ENCODE results near the gene ARHGAP15. TPM values are rescaled to one million over a fixed set of nuclear protein-coding genes. Genes with fewer than 3 reads are reported as not detected.

The ARHGAP15 gene
- total RNA-seq, 2 donors from 2014 or later, result 0.41 to 4.3 TPM

GRCh38 chr2:143476336-143477087, 347.3 kb downstream of the ARHGAP15 start:
- no peak overlapping the region for H3K4me3 ChIP-seq
- H3K36me3 ChIP-seq, result no peaks in the 10 kb centered on the region
- WGBS, result 92% methylated on average over 2 of the region's 2 CpGs
- TF ChIP-seq POLR2AphosphoS5 (IDR thresholded peaks at IDR 0.05) (no peak), POLR2A (IDR thresholded peaks at IDR 0.05) (no peak)
- TF ChIP-seq, protein P1, sequence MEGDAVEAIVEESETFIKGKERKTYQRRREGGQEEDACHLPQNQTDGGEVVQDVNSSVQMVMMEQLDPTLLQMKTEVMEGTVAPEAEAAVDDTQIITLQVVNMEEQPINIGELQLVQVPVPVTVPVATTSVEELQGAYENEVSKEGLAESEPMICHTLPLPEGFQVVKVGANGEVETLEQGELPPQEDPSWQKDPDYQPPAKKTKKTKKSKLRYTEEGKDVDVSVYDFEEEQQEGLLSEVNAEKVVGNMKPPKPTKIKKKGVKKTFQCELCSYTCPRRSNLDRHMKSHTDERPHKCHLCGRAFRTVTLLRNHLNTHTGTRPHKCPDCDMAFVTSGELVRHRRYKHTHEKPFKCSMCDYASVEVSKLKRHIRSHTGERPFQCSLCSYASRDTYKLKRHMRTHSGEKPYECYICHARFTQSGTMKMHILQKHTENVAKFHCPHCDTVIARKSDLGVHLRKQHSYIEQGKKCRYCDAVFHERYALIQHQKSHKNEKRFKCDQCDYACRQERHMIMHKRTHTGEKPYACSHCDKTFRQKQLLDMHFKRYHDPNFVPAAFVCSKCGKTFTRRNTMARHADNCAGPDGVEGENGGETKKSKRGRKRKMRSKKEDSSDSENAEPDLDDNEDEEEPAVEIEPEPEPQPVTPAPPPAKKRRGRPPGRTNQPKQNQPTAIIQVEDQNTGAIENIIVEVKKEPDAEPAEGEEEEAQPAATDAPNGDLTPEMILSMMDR (IDR thresholded peaks at IDR 0.05), result no peak
- no peaks in the 10 kb centered on the region for H3K9me3 ChIP-seq
- H3K27me3 ChIP-seq (replicated peaks; ENCODE audit: insufficient read depth), result no peaks in the 10 kb centered on the region
- intact Hi-C loops (cut with DNase I), result no loop called here
- DNase-seq (ENCODE audit: low spot score), result no peak
- no peaks in the 10 kb centered on the region for H3K4me1 ChIP-seq (replicated peaks)
- no peak overlapping the region for H3K27ac ChIP-seq

DNA sequence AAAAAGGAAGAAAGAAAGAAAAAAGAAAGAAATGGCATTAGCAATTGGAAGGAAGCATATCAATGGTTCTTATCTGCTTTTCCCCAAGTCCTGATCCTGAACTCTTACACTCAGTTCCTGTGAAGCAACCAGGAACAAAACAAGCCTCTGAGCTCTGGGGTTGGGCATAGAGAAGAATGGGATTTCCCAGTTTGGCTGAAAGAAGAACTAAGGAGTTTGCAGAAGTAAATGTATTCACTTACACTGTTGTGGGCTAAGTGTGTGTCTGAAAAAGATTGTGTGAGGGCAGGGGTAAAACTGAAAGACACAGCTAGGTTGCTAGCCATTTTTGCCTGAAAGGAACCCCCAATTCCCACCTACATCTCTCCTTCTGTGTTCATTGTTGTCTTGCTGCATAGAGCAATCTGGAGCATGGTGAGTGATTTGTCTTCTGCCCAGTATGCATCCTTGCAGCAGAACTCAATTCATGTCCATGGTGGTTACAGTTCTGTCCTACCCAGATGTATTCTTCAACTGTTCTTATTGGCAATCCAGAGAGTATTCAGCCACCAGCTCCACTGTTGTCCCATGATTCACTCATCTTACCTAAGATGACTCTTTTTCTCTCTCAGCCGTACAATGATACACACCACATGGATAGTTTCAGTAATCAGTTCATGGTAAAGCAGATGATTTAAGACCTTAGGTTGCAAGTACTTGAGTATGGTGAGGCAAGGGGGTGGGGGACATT, 348.7 kb downstream of the ARHGAP15 start:
- H3K4me1 ChIP-seq (replicated peaks), result no peaks in the 10 kb centered on the region
- 95% methylated on average over 1 of the region's 1 CpG for WGBS
- H3K36me3 ChIP-seq, result no peaks in the 10 kb centered on the region

GRCh38 chr2:143480086-143480485, 350.9 kb downstream of the ARHGAP15 start:
- 93% methylated on average over 2 of the region's 2 CpGs for WGBS
- TF ChIP-seq, protein P1 (IDR thresholded peaks at IDR 0.05), result no peak
- TF ChIP-seq POLR2A (IDR thresholded peaks at IDR 0.05) (no peak), POLR2AphosphoS5 (IDR thresholded peaks at IDR 0.05) (no peak)
- no peaks in the 10 kb centered on the region for H3K36me3 ChIP-seq
- H3K4me1 ChIP-seq (replicated peaks), result no peaks in the 10 kb centered on the region
- no peak overlapping the region for H3K4me3 ChIP-seq
- no peaks in the 10 kb centered on the region for H3K27me3 ChIP-seq (replicated peaks; ENCODE audit: insufficient read depth)
- H3K27ac ChIP-seq, result no peak overlapping the region
- intact Hi-C loops (cut with DNase I), result no loop called here
- H3K9me3 ChIP-seq, result no peaks in the 10 kb centered on the region
- no peak for DNase-seq (ENCODE audit: low spot score)

More for the DNA sequence above, 348.7 kb downstream of the ARHGAP15 start:
- H3K27ac ChIP-seq, result no peak overlapping the region
- no peaks in the 10 kb centered on the region for H3K27me3 ChIP-seq (replicated peaks; ENCODE audit: insufficient read depth)
- no peak for DNase-seq (ENCODE audit: low spot score)
- no peak for TF ChIP-seq POLR2AphosphoS5 (IDR thresholded peaks at IDR 0.05)
- TF ChIP-seq, protein P1 (IDR thresholded peaks at IDR 0.05), result no peak
- TF ChIP-seq POLR2A (IDR thresholded peaks at IDR 0.05), result no peak
- intact Hi-C loops (cut with DNase I), result no loop called here
- no peak overlapping the region for H3K4me3 ChIP-seq
- no peaks in the 10 kb centered on the region for H3K9me3 ChIP-seq

DNA sequence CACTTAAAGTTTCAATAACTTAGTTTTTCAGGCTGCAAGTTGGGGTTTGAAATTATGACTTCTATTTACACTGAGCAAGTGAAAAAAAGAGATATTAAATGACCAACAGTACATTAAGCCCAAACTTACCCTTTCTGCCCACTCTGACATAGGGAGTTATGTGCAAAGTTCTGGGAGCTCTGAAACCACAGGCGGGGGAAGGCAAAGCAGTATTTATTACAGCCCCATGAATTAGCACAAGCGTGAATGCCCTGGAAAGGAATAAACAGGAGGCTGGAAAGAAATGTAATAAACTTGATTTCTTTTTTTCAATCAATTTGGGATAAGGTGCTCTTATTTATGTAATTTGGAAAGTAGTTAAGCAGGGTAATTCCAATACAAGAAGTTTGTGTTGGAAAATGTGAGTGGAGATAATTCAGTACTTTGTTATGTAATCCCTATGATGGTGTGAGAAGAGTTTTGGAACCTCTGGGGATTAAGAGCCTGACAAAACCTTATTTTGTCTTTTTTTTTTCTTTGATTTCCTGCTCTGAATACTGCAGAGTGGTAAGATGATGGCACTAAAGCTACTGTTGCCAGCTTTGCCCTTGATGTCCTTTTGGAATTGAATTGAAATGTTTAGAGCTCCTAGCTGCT, 351.5 kb downstream of the ARHGAP15 start:
- intact Hi-C loops (cut with DNase I), result no loop called here
- no peaks in the 10 kb centered on the region for H3K36me3 ChIP-seq
- WGBS, result 62% methylated on average over 2 of the region's 2 CpGs
- no peak overlapping the region for H3K4me3 ChIP-seq
- no peak overlapping the region for H3K27ac ChIP-seq
- no peaks in the 10 kb centered on the region for H3K9me3 ChIP-seq
- H3K27me3 ChIP-seq (replicated peaks; ENCODE audit: insufficient read depth), result no peaks in the 10 kb centered on the region
- H3K4me1 ChIP-seq (replicated peaks), result no peaks in the 10 kb centered on the region
- no peak for DNase-seq (ENCODE audit: low spot score)
- TF ChIP-seq, protein P1 (IDR thresholded peaks at IDR 0.05), result no peak
- TF ChIP-seq POLR2AphosphoS5 (IDR thresholded peaks at IDR 0.05) (no peak), POLR2A (IDR thresholded peaks at IDR 0.05) (no peak)
